Neural crest cell (in vitro differentiated cells): ENCODE results near the gene ZSCAN20. TPM values are rescaled to one million over a fixed set of nuclear protein-coding genes. Genes with fewer than 3 reads are reported as not detected.

Experiments used
- DNase-seq: peaks from one replicate; pipeline ENCODE4 v3.0.0; 2021; ENCODE audit warnings: low read depth, mixed read lengths, low spot score
- H3K27ac Mint-ChIP-seq: one replicate; pipeline ENCODE4 v1.8.0; 2021; ENCODE audit warnings: mild to moderate bottlenecking, mixed read lengths; ENCODE audit not compliant: unreplicated experiment
- H3K27me3 Mint-ChIP-seq: 2 replicates; pipeline ENCODE4 v1.8.0; 2021; ENCODE audit warnings: low read depth, mild to moderate bottlenecking, mixed read lengths
- H3K36me3 Mint-ChIP-seq: 2 replicates; pipeline ENCODE4 v1.8.0; 2021; ENCODE audit warnings: low read depth, mild to moderate bottlenecking, mixed read lengths
- H3K4me1 Mint-ChIP-seq: 2 replicates; pipeline ENCODE4 v1.8.0; 2021; ENCODE audit warnings: mixed read lengths
- H3K4me3 Mint-ChIP-seq: one replicate; pipeline ENCODE4 v1.8.0; 2021; ENCODE audit warnings: mild to moderate bottlenecking, mixed read lengths
- H3K9me3 Mint-ChIP-seq: 2 replicates; pipeline ENCODE4 v1.8.0; 2021; ENCODE audit warnings: mixed read lengths
- CTCF ChIP-seq: fragments of 200-600 bp; sonication (generic); conservative IDR thresholded peaks from 2 replicates; pipeline ENCODE4 v1.5.0; 2021; ENCODE audit warnings: antibody characterized with exemption, mild to moderate bottlenecking
- long read RNA-seq: library from polyadenylated mRNA; unstranded; transcript quantifications from one replicate; pipeline ENCODE4 v2.0.0, GENCODE V29; 2020
- total RNA-seq: library from RNA; stranded (reverse); gene quantifications from 2 replicates; pipeline ENCODE4 v1.2.1, GENCODE V29; 2021

ZSCAN20 gene
- 6.9 and 7.0 TPM in 2 replicates for total RNA-seq
- long read RNA-seq, partial matches to known transcripts = 2 of 11 reads
- long read RNA-seq, other reads (novel, unspliced or antisense) = 9 of 11 reads

DNA sequence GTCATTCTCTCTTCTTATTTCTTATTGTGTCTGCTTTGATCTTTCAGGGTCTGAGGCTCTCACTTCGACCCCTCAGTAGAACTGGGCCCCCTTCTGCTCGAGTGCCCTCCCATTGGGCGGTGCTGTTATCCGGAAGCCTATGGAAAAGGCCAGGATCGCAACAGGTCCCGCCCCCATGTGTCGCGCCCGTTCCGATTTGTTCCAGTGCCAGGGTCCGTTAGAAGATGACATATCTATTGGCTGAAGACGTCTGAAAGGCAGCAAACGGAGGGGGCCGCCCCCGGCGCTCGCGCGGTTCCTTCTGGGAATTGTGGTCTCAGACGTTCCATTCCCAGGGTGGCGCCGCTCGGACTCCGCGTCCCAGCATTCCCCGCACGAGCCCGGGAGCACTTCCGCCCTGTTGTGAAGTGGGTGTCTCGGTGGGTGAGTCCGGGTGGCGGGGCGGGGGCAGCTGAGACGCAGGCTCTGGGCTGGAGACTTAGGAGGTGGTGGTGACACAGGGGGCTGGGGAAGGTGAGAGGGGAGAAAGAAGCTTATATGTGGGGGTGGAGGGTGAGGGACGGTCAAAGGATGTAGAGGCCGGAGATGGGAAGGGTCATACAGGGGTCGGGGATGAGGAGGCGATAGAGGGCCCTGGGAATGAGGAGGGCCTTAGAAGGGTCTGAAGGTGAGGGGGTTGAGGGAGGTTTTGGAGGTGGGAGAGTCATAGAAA, at the start of gene ZSCAN20:
TSS of gene ZSCAN20 (plus strand) at position 377 of the 712 bp plus-strand sequence. CDS start 6,644 bp downstream, outside the sequence.
- TF ChIP-seq CTCF = no peak
- H3K9me3 Mint-ChIP-seq = no peaks in the 10 kb centered on the region
- H3K27ac Mint-ChIP-seq = no peak within 1 kb of the TSS
- DNase-seq = peak; percentile 96
- H3K27me3 Mint-ChIP-seq = no peaks in the 10 kb centered on the region
- no peaks in the 10 kb centered on the region for H3K36me3 Mint-ChIP-seq
- peak within 1 kb of the TSS; percentile 79 for H3K4me3 Mint-ChIP-seq
- H3K4me1 Mint-ChIP-seq = peaks cover 24% of the 10 kb centered on the region

DNA sequence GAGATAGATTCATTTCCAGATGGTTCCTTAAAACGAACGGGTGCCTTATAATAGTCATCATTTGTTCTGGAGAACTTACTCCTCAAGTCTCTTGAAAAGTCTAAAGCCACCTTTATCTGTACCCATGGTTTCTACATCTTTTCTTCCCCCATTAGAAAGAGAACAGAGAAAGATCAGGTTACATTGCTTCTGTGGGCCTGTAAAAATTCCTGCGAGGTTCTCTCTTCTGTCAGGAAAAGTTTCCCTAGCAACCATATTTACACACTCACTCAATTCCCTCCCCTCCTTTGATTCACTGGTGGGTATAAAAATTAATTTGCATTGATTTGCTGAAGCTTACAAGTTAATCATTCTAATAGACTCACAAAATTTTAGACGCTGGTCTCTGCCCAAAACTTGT, 48.2 kb upstream of the ZSCAN20 start:
- TF ChIP-seq CTCF = no peak
- no peak overlapping the region for H3K27ac Mint-ChIP-seq
- peaks cover 3% of the 10 kb centered on the region for H3K36me3 Mint-ChIP-seq
- no peak overlapping the region for H3K4me3 Mint-ChIP-seq
- peaks cover 8% of the 10 kb centered on the region for H3K27me3 Mint-ChIP-seq
- H3K9me3 Mint-ChIP-seq = peaks cover 9% of the 10 kb centered on the region
- peaks cover 25% of the 10 kb centered on the region for H3K4me1 Mint-ChIP-seq
- no peak for DNase-seq

GRCh38 chr1:33424610-33425009, 47.8 kb upstream of the ZSCAN20 start:
- H3K27me3 Mint-ChIP-seq = peaks cover 8% of the 10 kb centered on the region
- H3K27ac Mint-ChIP-seq = no peak overlapping the region
- H3K9me3 Mint-ChIP-seq = peaks cover 9% of the 10 kb centered on the region
- no peak overlapping the region for H3K4me3 Mint-ChIP-seq
- peaks cover 25% of the 10 kb centered on the region for H3K4me1 Mint-ChIP-seq
- TF ChIP-seq CTCF = no peak
- no peak for DNase-seq
- peaks cover 3% of the 10 kb centered on the region for H3K36me3 Mint-ChIP-seq

DNA sequence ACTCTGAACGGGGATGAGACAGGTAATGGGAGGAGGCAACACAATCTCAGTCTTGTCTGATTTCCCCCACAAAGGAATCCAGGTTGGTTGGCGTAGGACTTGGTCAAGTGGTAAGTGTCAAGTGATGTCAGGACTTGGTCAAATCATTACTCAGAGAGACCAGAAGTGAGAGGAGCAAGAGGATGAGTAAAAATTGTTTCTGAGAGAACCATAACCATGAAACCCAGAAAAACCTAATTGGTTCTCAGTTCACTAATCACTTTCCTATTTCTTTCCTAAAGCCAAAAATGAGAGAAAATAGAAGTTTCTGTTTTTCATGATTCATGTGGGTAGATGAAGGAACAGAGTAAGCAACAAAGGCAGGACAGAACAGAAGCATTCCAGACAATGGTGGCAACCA, 46.5 kb upstream of the ZSCAN20 start:
- no peak overlapping the region for H3K27ac Mint-ChIP-seq
- peaks cover 8% of the 10 kb centered on the region for H3K27me3 Mint-ChIP-seq
- peaks cover 24% of the 10 kb centered on the region for H3K4me1 Mint-ChIP-seq
- no peak for DNase-seq
- H3K9me3 Mint-ChIP-seq = peaks cover 7% of the 10 kb centered on the region
- H3K36me3 Mint-ChIP-seq = peaks cover 3% of the 10 kb centered on the region
- H3K4me3 Mint-ChIP-seq = no peak overlapping the region
- TF ChIP-seq CTCF = no peak

GRCh38 chr1:33426916-33427315, 45.5 kb upstream of the ZSCAN20 start:
- no peak for TF ChIP-seq CTCF
- Mint-ChIP-seq H3K9me3 (peaks cover 2% of the 10 kb centered on the region), H3K4me3 (no peak overlapping the region), H3K27ac (no peak overlapping the region), H3K27me3 (peaks cover 8% of the 10 kb centered on the region), H3K4me1 (peaks cover 17% of the 10 kb centered on the region), H3K36me3 (no peaks in the 10 kb centered on the region)
- DNase-seq = no peak
